MM.1S (cell line): ENCODE results near the gene GIPR.

ENCODE experiments used
- DNase-seq: peaks from one replicate; pipeline ENCODE4 v3.0.0-alpha.2; 2015
- H2AFZ ChIP-seq: fragments of 300-600 bp; sonication (generic); 2 replicates; pipeline ENCODE4 v1.6.0; 2016; ENCODE audit warnings: antibody characterized with exemption, low read length
- H3F3A ChIP-seq: fragments of 300-600 bp; sonication (generic); 2 replicates; pipeline ENCODE4 v1.6.1; 2016; ENCODE audit warnings: mild to moderate bottlenecking, antibody characterized with exemption, low read length, moderate library complexity, mixed read lengths; ENCODE audit not compliant: insufficient read depth
- H3K27ac ChIP-seq: fragments of 300-600 bp; sonication (generic); 2 replicates; pipeline ENCODE4 v1.5.1; 2016; ENCODE audit warnings: mild to moderate bottlenecking, low read length
- H3K27me3 ChIP-seq: fragments of 300-600 bp; sonication (generic); replicated peaks from 2 replicates; pipeline ENCODE4 v1.6.0; 2016; ENCODE audit warnings: low read length; ENCODE audit not compliant: insufficient read depth
- H3K36me3 ChIP-seq: fragments of 300-600 bp; sonication (generic); replicated peaks from 2 replicates; pipeline ENCODE4 v1.6.1; 2016; ENCODE audit warnings: mild to moderate bottlenecking, low read length, mixed read lengths; ENCODE audit not compliant: insufficient read depth
- H3K4me1 ChIP-seq: fragments of 300-600 bp; sonication (generic); 2 replicates; pipeline ENCODE4 v1.6.1; 2016; ENCODE audit warnings: low read length, mixed read lengths
- H3K4me2 ChIP-seq: fragments of 300-600 bp; sonication (generic); 2 replicates; pipeline ENCODE4 v1.6.0; 2016; ENCODE audit warnings: low read depth, low read length
- H3K4me3 ChIP-seq: fragments of 300-600 bp; sonication (generic); 2 replicates; pipeline ENCODE4 v1.5.1; 2016; ENCODE audit warnings: low read length, mixed read lengths
- H3K79me2 ChIP-seq: fragments of 300-600 bp; sonication (generic); 2 replicates; pipeline ENCODE4 v1.6.1; 2016; ENCODE audit warnings: mixed run types, low read length, mixed read lengths
- H3K9ac ChIP-seq: fragments of 300-600 bp; sonication (generic); 2 replicates; pipeline ENCODE4 v1.6.1; 2016; ENCODE audit warnings: low read length, mixed read lengths
- H3K9me2 ChIP-seq: fragments of 300-600 bp; sonication (generic); replicated peaks from 2 replicates; pipeline ENCODE4 v1.6.1; 2016; ENCODE audit warnings: mild to moderate bottlenecking, low read length, mixed read lengths; ENCODE audit not compliant: insufficient read depth
- H3K9me3 ChIP-seq: fragments of 300-600 bp; sonication (generic); replicated peaks from 2 replicates; pipeline ENCODE4 v1.6.1; 2016; ENCODE audit warnings: mild to moderate bottlenecking, low read length, mixed read lengths; ENCODE audit not compliant: insufficient read depth
- H4K20me1 ChIP-seq: fragments of 300-600 bp; sonication (generic); 2 replicates; pipeline ENCODE4 v1.6.1; 2016; ENCODE audit warnings: mild to moderate bottlenecking, low read length, moderate library complexity, mixed read lengths; ENCODE audit not compliant: insufficient read depth
- EZH2 ChIP-seq: fragments of 300-600 bp; sonication (generic); optimal IDR thresholded peaks from 2 replicates; pipeline ENCODE3; 2017; ENCODE audit warnings: low read depth, mild to moderate bottlenecking, antibody characterized with exemption, low read length, mixed read lengths
- EZH2phosphoT487 ChIP-seq: fragments of 300-600 bp; sonication (generic); IDR thresholded peaks from 2 replicates; pipeline ENCODE4 v1.6.1; 2018; ENCODE audit warnings: antibody characterized with exemption, low read length
- TF ChIP-seq, protein P1 (sequence below): fragments of 300-600 bp; sonication (generic); IDR thresholded peaks from 2 replicates; pipeline ENCODE4 v1.5.1; 2016; ENCODE audit warnings: antibody characterized with exemption, low read length, mixed read lengths

GIPR gene

GRCh38 chr19:45655073-45655472 is 12.9 kb upstream of the GIPR start:
- H3K9me2 ChIP-seq: no peaks in the 10 kb centered on the region
- H2AFZ ChIP-seq: no peak overlapping the region
- H3K27me3 ChIP-seq: peaks cover 42% of the 10 kb centered on the region
- TF ChIP-seq EZH2phosphoT487: no peak
- TF ChIP-seq, protein P1, sequence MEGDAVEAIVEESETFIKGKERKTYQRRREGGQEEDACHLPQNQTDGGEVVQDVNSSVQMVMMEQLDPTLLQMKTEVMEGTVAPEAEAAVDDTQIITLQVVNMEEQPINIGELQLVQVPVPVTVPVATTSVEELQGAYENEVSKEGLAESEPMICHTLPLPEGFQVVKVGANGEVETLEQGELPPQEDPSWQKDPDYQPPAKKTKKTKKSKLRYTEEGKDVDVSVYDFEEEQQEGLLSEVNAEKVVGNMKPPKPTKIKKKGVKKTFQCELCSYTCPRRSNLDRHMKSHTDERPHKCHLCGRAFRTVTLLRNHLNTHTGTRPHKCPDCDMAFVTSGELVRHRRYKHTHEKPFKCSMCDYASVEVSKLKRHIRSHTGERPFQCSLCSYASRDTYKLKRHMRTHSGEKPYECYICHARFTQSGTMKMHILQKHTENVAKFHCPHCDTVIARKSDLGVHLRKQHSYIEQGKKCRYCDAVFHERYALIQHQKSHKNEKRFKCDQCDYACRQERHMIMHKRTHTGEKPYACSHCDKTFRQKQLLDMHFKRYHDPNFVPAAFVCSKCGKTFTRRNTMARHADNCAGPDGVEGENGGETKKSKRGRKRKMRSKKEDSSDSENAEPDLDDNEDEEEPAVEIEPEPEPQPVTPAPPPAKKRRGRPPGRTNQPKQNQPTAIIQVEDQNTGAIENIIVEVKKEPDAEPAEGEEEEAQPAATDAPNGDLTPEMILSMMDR: no peak
- TF ChIP-seq EZH2: no peak
- no peak overlapping the region for H3K4me2 ChIP-seq
- H3K36me3 ChIP-seq: no peaks in the 10 kb centered on the region
- H3K9me3 ChIP-seq: no peaks in the 10 kb centered on the region
- no peaks in the 10 kb centered on the region for H3K79me2 ChIP-seq
- no peak overlapping the region for H3K4me3 ChIP-seq
- H3F3A ChIP-seq: no peaks in the 10 kb centered on the region
- H3K9ac ChIP-seq: no peak overlapping the region
- H3K27ac ChIP-seq: no peak overlapping the region
- DNase-seq: no peak
- H4K20me1 ChIP-seq: no peaks in the 10 kb centered on the region
- H3K4me1 ChIP-seq: no peaks in the 10 kb centered on the region

GRCh38 chr19:45657520-45658167 is 10.4 kb upstream of the GIPR start:
- no peaks in the 10 kb centered on the region for H3K36me3 ChIP-seq
- H3K27me3 ChIP-seq: peaks cover 59% of the 10 kb centered on the region
- no peaks in the 10 kb centered on the region for H4K20me1 ChIP-seq
- no peaks in the 10 kb centered on the region for H3F3A ChIP-seq
- no peaks in the 10 kb centered on the region for H3K9me2 ChIP-seq
- no peaks in the 10 kb centered on the region for H3K9me3 ChIP-seq
- H3K4me1 ChIP-seq: no peaks in the 10 kb centered on the region
- no peak overlapping the region for H3K4me2 ChIP-seq
- no peak overlapping the region for H3K27ac ChIP-seq
- no peak overlapping the region for H2AFZ ChIP-seq
- no peaks in the 10 kb centered on the region for H3K79me2 ChIP-seq
- no peak for TF ChIP-seq EZH2phosphoT487
- TF ChIP-seq, protein P1: no peak
- TF ChIP-seq EZH2: no peak
- no peak overlapping the region for H3K4me3 ChIP-seq
- no peak for DNase-seq
- no peak overlapping the region for H3K9ac ChIP-seq

DNA sequence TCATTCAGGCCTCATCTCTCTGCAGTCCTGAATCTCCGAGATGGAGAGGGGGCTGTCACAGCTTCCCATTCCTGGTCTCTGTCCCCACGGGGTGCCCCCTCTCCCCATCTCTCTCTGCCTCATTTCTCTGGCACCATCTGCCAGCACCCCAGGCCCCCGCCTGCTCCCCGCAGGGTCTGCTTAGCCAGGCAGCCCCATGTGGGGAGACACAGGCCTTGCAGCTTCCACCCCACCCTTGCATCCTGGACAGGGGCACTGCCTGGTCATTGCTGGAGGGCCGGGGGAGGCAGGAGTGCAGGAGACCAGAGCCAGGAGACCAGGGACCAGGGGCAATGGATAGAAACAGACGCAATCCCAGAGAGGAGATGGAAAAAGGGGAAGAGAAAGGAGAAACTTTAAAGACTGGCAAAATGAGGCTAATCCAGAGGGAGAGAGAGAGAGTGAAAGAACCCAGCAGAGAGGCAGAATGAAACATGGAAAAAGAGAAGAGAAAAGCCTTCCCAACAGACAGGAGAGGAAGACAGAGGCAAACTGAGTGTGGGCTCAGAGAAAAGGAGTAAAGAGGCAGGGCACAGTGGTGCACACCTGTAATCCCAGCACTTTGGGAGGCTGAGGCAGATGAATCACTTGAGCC is 8.8 kb upstream of the GIPR start:
- Histone ChIP-seq H3K4me1 (no peaks in the 10 kb centered on the region), H3K27ac (no peak overlapping the region), H3K9me3 (no peaks in the 10 kb centered on the region), H3K4me3 (no peak overlapping the region), H2AFZ (no peak overlapping the region), H3K36me3 (no peaks in the 10 kb centered on the region), H3K27me3 (peaks cover 50% of the 10 kb centered on the region), H3F3A (no peaks in the 10 kb centered on the region), H3K4me2 (no peak overlapping the region), H3K9me2 (no peaks in the 10 kb centered on the region), H3K79me2 (no peaks in the 10 kb centered on the region), H4K20me1 (no peaks in the 10 kb centered on the region), H3K9ac (no peak overlapping the region)
- DNase-seq: no peak
- TF ChIP-seq EZH2phosphoT487 (no peak), EZH2 (no peak)
- TF ChIP-seq, protein P1: no peak
